ENCODE results near the gene LMAN2.

Gene LMAN2

DNA sequence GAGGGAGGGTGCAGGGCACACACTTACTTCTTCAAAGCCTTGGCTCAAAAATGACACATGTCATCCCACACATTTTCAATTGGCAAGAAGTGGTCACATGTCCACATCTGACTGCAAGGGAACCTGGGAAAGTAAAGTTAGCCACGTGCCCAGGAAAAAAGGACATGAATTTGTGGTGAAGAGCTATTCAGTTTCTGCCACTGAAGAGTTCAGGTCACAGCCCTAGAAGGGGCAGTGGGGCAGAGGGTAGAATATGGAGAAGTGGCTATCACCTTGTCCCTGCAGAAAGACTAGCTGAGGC lies 4.3 kb upstream of the LMAN2 start:
- H4K91ac ChIP-seq (ENCODE audit: low read length): no peak overlapping the region
- H3K4ac ChIP-seq (ENCODE audit: low read depth in 1 of 2, low read length in 2 of 2): no peak overlapping the region
- no peak overlapping the region for H4K8ac ChIP-seq (ENCODE audit: low read length)
- peaks cover 0 to 46% of the 10 kb centered on the region in 2 experiments for H3K27me3 ChIP-seq (ENCODE audit: control insufficient read depth in 1 of 2, insufficient read depth in 1 of 2, low read length in 2 of 2)
- H3K4me3 ChIP-seq (ENCODE audit: insufficient read depth in 1 of 2, low read depth in 1 of 2, low read length in 2 of 2): no peak overlapping the region
- no peak overlapping the region for H3K14ac ChIP-seq (ENCODE audit: low read length in 2 of 2)
- H3K36me3 ChIP-seq (ENCODE audit: control insufficient read depth in 1 of 2, insufficient read depth in 2 of 2, low read depth in 1 of 2, low read length in 2 of 2): no peaks in the 10 kb centered on the region
- no peak overlapping the region for H3K27ac ChIP-seq (ENCODE audit: low read length, poor library complexity, severe bottlenecking)
- no peak overlapping the region for H2BK5ac ChIP-seq (ENCODE audit: low read depth, low read length, poor library complexity, severe bottlenecking)
- no peak overlapping the region for H3K23ac ChIP-seq (ENCODE audit: low read length in 2 of 2)
- H2AK5ac ChIP-seq (ENCODE audit: low read length, severe bottlenecking): no peak overlapping the region
- DNase-seq: no peak
- WGBS: 27% methylated on average over 1 of the region's 1 CpG
- peaks cover 7% of the 10 kb centered on the region for H3K9me3 ChIP-seq (ENCODE audit: control insufficient read depth, low read length)
- no peak overlapping the region for H2BK120ac ChIP-seq (ENCODE audit: low read depth, low read length)
- H2BK12ac ChIP-seq (ENCODE audit: low read length in 2 of 2): no peak overlapping the region
- no peak overlapping the region for H2AFZ ChIP-seq (ENCODE audit: low read depth, low read length)
- H2BK15ac ChIP-seq (ENCODE audit: low read depth, poor library complexity, severe bottlenecking): no peak overlapping the region
- no peak overlapping the region for H3K4me2 ChIP-seq (ENCODE audit: low read length, poor library complexity, severe bottlenecking)
- no peak overlapping the region for H3K9ac ChIP-seq (ENCODE audit: low read length)
- H3K79me1 ChIP-seq (replicated peaks; ENCODE audit: low read length, poor library complexity, severe bottlenecking): no peaks in the 10 kb centered on the region
- H3K4me1 ChIP-seq (ENCODE audit: control insufficient read depth, insufficient read depth, low read depth, low read length): peaks cover 15% of the 10 kb centered on the region
- no peak overlapping the region for H3K18ac ChIP-seq (ENCODE audit: low read depth in 1 of 2, low read length in 2 of 2)

GRCh38 chr5:177355162-177355867 lies 3.8 kb upstream of the LMAN2 start:
- H3K18ac ChIP-seq (ENCODE audit: low read depth in 1 of 2, low read length in 2 of 2): no peak overlapping the region
- H4K91ac ChIP-seq (ENCODE audit: low read length): no peak overlapping the region
- no peak overlapping the region for H3K14ac ChIP-seq (ENCODE audit: low read length in 2 of 2)
- H3K9me3 ChIP-seq (ENCODE audit: control insufficient read depth, low read length): peaks cover 7% of the 10 kb centered on the region
- H2AFZ ChIP-seq (ENCODE audit: low read depth, low read length): no peak overlapping the region
- H3K4me1 ChIP-seq (ENCODE audit: control insufficient read depth, insufficient read depth, low read depth, low read length): peaks cover 16% of the 10 kb centered on the region
- H3K79me1 ChIP-seq (replicated peaks; ENCODE audit: low read length, poor library complexity, severe bottlenecking): no peaks in the 10 kb centered on the region
- H2BK15ac ChIP-seq (ENCODE audit: low read depth, poor library complexity, severe bottlenecking): no peak overlapping the region
- WGBS: no CpG with 5 or more reads among the region's 1 CpG
- DNase-seq: no peak
- no peak overlapping the region for H2BK120ac ChIP-seq (ENCODE audit: low read depth, low read length)
- H2BK12ac ChIP-seq (ENCODE audit: low read length in 2 of 2): no peak overlapping the region
- no peak overlapping the region for H3K23ac ChIP-seq (ENCODE audit: low read length in 2 of 2)
- no peak overlapping the region for H2BK5ac ChIP-seq (ENCODE audit: low read depth, low read length, poor library complexity, severe bottlenecking)
- H3K27ac ChIP-seq (ENCODE audit: low read length, poor library complexity, severe bottlenecking): no peak overlapping the region
- H3K4ac ChIP-seq (ENCODE audit: low read depth in 1 of 2, low read length in 2 of 2): no peak overlapping the region
- H2AK5ac ChIP-seq (ENCODE audit: low read length, severe bottlenecking): peak overlapping the region; percentile 43
- H3K4me3 ChIP-seq (ENCODE audit: insufficient read depth in 1 of 2, low read depth in 1 of 2, low read length in 2 of 2): no peak overlapping the region
- no peaks in the 10 kb centered on the region for H3K36me3 ChIP-seq (ENCODE audit: control insufficient read depth in 1 of 2, insufficient read depth in 2 of 2, low read depth in 1 of 2, low read length in 2 of 2)
- H3K4me2 ChIP-seq (ENCODE audit: low read length, poor library complexity, severe bottlenecking): no peak overlapping the region
- H3K27me3 ChIP-seq (ENCODE audit: control insufficient read depth in 1 of 2, insufficient read depth in 1 of 2, low read length in 2 of 2): peaks cover 0 to 44% of the 10 kb centered on the region in 2 experiments
- no peak overlapping the region for H4K8ac ChIP-seq (ENCODE audit: low read length)
- no peak overlapping the region for H3K9ac ChIP-seq (ENCODE audit: low read length)

- no peak overlapping the region for H3K14ac ChIP-seq (ENCODE audit: low read length in 2 of 2)
- H3K4me2 ChIP-seq (ENCODE audit: low read length, poor library complexity, severe bottlenecking): no peak overlapping the region
- H3K27me3 ChIP-seq (ENCODE audit: control insufficient read depth in 1 of 2, insufficient read depth in 1 of 2, low read length in 2 of 2): peaks cover 0 to 39% of the 10 kb centered on the region in 2 experiments
- no peak overlapping the region for H3K9ac ChIP-seq (ENCODE audit: low read length)
- H3K23ac ChIP-seq (ENCODE audit: low read length in 2 of 2): no peak overlapping the region
- no peak overlapping the region for H2BK15ac ChIP-seq (ENCODE audit: low read depth, poor library complexity, severe bottlenecking)
- H3K4me3 ChIP-seq (ENCODE audit: insufficient read depth in 1 of 2, low read depth in 1 of 2, low read length in 2 of 2): no peak overlapping the region
- H4K8ac ChIP-seq (ENCODE audit: low read length): no peak overlapping the region
- H3K4me1 ChIP-seq (ENCODE audit: control insufficient read depth, insufficient read depth, low read depth, low read length): peaks cover 22% of the 10 kb centered on the region
- no peak overlapping the region for H2BK120ac ChIP-seq (ENCODE audit: low read depth, low read length)
- H4K91ac ChIP-seq (ENCODE audit: low read length): no peak overlapping the region
- no peaks in the 10 kb centered on the region for H3K79me1 ChIP-seq (replicated peaks; ENCODE audit: low read length, poor library complexity, severe bottlenecking)
- WGBS: 81% methylated on average over 3 of the region's 3 CpGs
- H2BK5ac ChIP-seq (ENCODE audit: low read depth, low read length, poor library complexity, severe bottlenecking): no peak overlapping the region
- no peak overlapping the region for H3K27ac ChIP-seq (ENCODE audit: low read length, poor library complexity, severe bottlenecking)
- no peak overlapping the region for H3K18ac ChIP-seq (ENCODE audit: low read depth in 1 of 2, low read length in 2 of 2)
- H2AK5ac ChIP-seq (ENCODE audit: low read length, severe bottlenecking): peak overlapping the region; percentile 43
- no peak for DNase-seq
- H2AFZ ChIP-seq (ENCODE audit: low read depth, low read length): no peak overlapping the region
- peaks cover 7% of the 10 kb centered on the region for H3K9me3 ChIP-seq (ENCODE audit: control insufficient read depth, low read length)
- H2BK12ac ChIP-seq (ENCODE audit: low read length in 2 of 2): no peak overlapping the region
- H3K36me3 ChIP-seq (ENCODE audit: control insufficient read depth in 1 of 2, insufficient read depth in 2 of 2, low read depth in 1 of 2, low read length in 2 of 2): peaks cover 5% of the 10 kb centered on the region in 2 experiments
- no peak overlapping the region for H3K4ac ChIP-seq (ENCODE audit: low read depth in 1 of 2, low read length in 2 of 2)
Measured at GRCh38 chr5:177354711-177355110, 3.2 kb upstream of the LMAN2 start.

DNA sequence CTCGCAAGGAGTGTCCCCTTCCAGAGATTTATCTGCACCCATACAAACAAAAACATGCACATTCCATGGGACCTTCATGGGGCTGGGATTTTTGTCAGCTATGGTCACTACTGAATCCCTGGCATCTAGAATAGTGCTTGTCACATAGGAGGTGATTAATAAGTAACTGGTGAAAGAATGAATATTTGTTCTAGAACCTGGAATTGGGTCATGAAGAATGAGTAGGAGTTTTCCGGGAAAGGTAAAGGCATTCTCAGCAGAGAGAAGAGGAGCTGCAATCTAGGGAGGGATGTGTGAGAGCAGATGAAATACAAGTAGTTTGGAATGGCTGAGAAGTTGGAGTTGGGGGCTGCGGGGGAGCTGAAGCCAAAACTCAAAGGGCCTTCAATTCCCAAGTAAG lies 2.8 kb upstream of the LMAN2 start:
- no peak overlapping the region for H2BK15ac ChIP-seq (ENCODE audit: low read depth, poor library complexity, severe bottlenecking)
- 97% methylated on average over 3 of the region's 3 CpGs for WGBS
- H4K8ac ChIP-seq (ENCODE audit: low read length): no peak overlapping the region

More for the DNA sequence above, 2.8 kb upstream of the LMAN2 start:
- H3K9me3 ChIP-seq (ENCODE audit: control insufficient read depth, low read length): peaks cover 7% of the 10 kb centered on the region
- H3K36me3 ChIP-seq (ENCODE audit: control insufficient read depth in 1 of 2, insufficient read depth in 2 of 2, low read depth in 1 of 2, low read length in 2 of 2): peaks cover 5 to 10% of the 10 kb centered on the region in 2 experiments
- no peak overlapping the region for H3K4me3 ChIP-seq (ENCODE audit: insufficient read depth in 1 of 2, low read depth in 1 of 2, low read length in 2 of 2)
- H2BK120ac ChIP-seq (ENCODE audit: low read depth, low read length): no peak overlapping the region
- H2BK5ac ChIP-seq (ENCODE audit: low read depth, low read length, poor library complexity, severe bottlenecking): no peak overlapping the region
- no peak overlapping the region for H3K4me2 ChIP-seq (ENCODE audit: low read length, poor library complexity, severe bottlenecking)
- H2AFZ ChIP-seq (ENCODE audit: low read depth, low read length): no peak overlapping the region
- peaks cover 0 to 34% of the 10 kb centered on the region in 2 experiments for H3K27me3 ChIP-seq (ENCODE audit: control insufficient read depth in 1 of 2, insufficient read depth in 1 of 2, low read length in 2 of 2)
- no peak overlapping the region for H3K27ac ChIP-seq (ENCODE audit: low read length, poor library complexity, severe bottlenecking)
- H4K91ac ChIP-seq (ENCODE audit: low read length): no peak overlapping the region
- DNase-seq: no peak
- H3K4ac ChIP-seq (ENCODE audit: low read depth in 1 of 2, low read length in 2 of 2): no peak overlapping the region
- H2AK5ac ChIP-seq (ENCODE audit: low read length, severe bottlenecking): no peak overlapping the region
- no peak overlapping the region for H3K14ac ChIP-seq (ENCODE audit: low read length in 2 of 2)
- no peak overlapping the region for H2BK12ac ChIP-seq (ENCODE audit: low read length in 2 of 2)
- H3K79me1 ChIP-seq (replicated peaks; ENCODE audit: low read length, poor library complexity, severe bottlenecking): no peaks in the 10 kb centered on the region
- no peak overlapping the region for H3K9ac ChIP-seq (ENCODE audit: low read length)
- peaks cover 23% of the 10 kb centered on the region for H3K4me1 ChIP-seq (ENCODE audit: control insufficient read depth, insufficient read depth, low read depth, low read length)
- H3K23ac ChIP-seq (ENCODE audit: low read length in 2 of 2): no peak overlapping the region
- no peak overlapping the region for H3K18ac ChIP-seq (ENCODE audit: low read depth in 1 of 2, low read length in 2 of 2)
